Mesenchymal stem cell (in vitro differentiated cells and primary cell): ENCODE measurements around the gene TMEM170B.
A peak's percentile ranks its signal among the peaks of the same experiment; 100 is the strongest.

Experiments used
- DNase-seq: peaks from one replicate; pipeline ENCODE4 v3.0.0-alpha.2; 2013
- H2AFZ ChIP-seq: one replicate; pipeline ENCODE4 v1.6.1; 2013; ENCODE audit warnings: low read depth, mild to moderate bottlenecking, control low read depth, inconsistent platforms, low read length, moderate library complexity
- H2AK5ac ChIP-seq: 2 replicates; pipeline ENCODE4 v1.6.1; 2013; ENCODE audit warnings: low read length, moderate library complexity, mild to moderate bottlenecking, inconsistent platforms; ENCODE audit not compliant: severe bottlenecking
- H2BK120ac ChIP-seq: one replicate; pipeline ENCODE4 v1.6.1; 2013; ENCODE audit warnings: low read depth, mild to moderate bottlenecking, inconsistent platforms, low read length, moderate library complexity
- H2BK12ac ChIP-seq, 2 experiments: one replicate each; pipeline ENCODE4 v1.6.1; 2013; ENCODE audit warnings: inconsistent platforms in 2 of 2, low read length in 2 of 2, mild to moderate bottlenecking in 2 of 2, moderate library complexity in 2 of 2, control low read depth in 1 of 2
- H2BK15ac ChIP-seq: one replicate; pipeline ENCODE4 v1.6.1; 2013; ENCODE audit warnings: mild to moderate bottlenecking, low read depth, inconsistent platforms; ENCODE audit not compliant: poor library complexity, severe bottlenecking
- H2BK5ac ChIP-seq: 2 replicates; pipeline ENCODE4 v1.6.1; 2013; ENCODE audit warnings: low read depth, mild to moderate bottlenecking, low read length, control low read depth, inconsistent platforms; ENCODE audit not compliant: poor library complexity, severe bottlenecking
- H3K14ac ChIP-seq, 2 experiments: one replicate each; pipeline ENCODE4 v1.6.1; 2013; ENCODE audit warnings: inconsistent platforms in 2 of 2, low read length in 2 of 2, control low read depth in 1 of 2, mild to moderate bottlenecking in 1 of 2, moderate library complexity in 1 of 2
- H3K18ac ChIP-seq, 2 experiments: one replicate each; pipeline ENCODE4 v1.6.1; 2013; ENCODE audit warnings: inconsistent platforms in 2 of 2, low read length in 2 of 2, control low read depth in 1 of 2, low read depth in 1 of 2, mild to moderate bottlenecking in 1 of 2
- H3K23ac ChIP-seq, 2 experiments: one replicate each; pipeline ENCODE4 v1.6.1; 2013; ENCODE audit warnings: inconsistent platforms in 2 of 2, low read length in 2 of 2, mild to moderate bottlenecking in 2 of 2, moderate library complexity in 2 of 2, control low read depth in 1 of 2
- H3K27ac ChIP-seq: 2 replicates; pipeline ENCODE4 v1.5.1; 2013; ENCODE audit warnings: mild to moderate bottlenecking, moderate library complexity, low read length, control low read depth, inconsistent platforms; ENCODE audit not compliant: poor library complexity, severe bottlenecking
- H3K27me3 ChIP-seq, 2 experiments: 2 replicates each; pipeline versions ENCODE4 v1.6.1 to v1.7.0; 2013; ENCODE audit warnings: low read length in 2 of 2, mild to moderate bottlenecking in 2 of 2, moderate library complexity in 2 of 2, control low read depth in 1 of 2, inconsistent platforms in 1 of 2; ENCODE audit not compliant: control insufficient read depth in 1 of 2, insufficient read depth in 1 of 2
- H3K36me3 ChIP-seq, 2 experiments: 2 replicates each; pipeline versions ENCODE4 v1.6.1 to v1.7.0; 2013; ENCODE audit warnings: low read length in 2 of 2, control low read depth in 1 of 2, inconsistent platforms in 1 of 2, low read depth in 1 of 2, mild to moderate bottlenecking in 1 of 2; ENCODE audit not compliant: insufficient read depth in 2 of 2, control insufficient read depth in 1 of 2
- H3K4ac ChIP-seq, 2 experiments: one replicate each; pipeline ENCODE4 v1.6.1; 2013; ENCODE audit warnings: inconsistent platforms in 2 of 2, low read length in 2 of 2, mild to moderate bottlenecking in 2 of 2, moderate library complexity in 2 of 2, control low read depth in 1 of 2, low read depth in 1 of 2
- H3K4me1 ChIP-seq: 2 replicates; pipeline ENCODE4 v1.6.1; 2013; ENCODE audit warnings: low read depth, low read length, control low read depth; ENCODE audit not compliant: control insufficient read depth, insufficient read depth
- H3K4me2 ChIP-seq: 2 replicates; pipeline ENCODE4 v1.6.1; 2013; ENCODE audit warnings: low read length, mild to moderate bottlenecking, inconsistent platforms; ENCODE audit not compliant: poor library complexity, severe bottlenecking
- H3K4me3 ChIP-seq, 2 experiments: 2 replicates each; pipeline versions ENCODE4 v1.5.1 to v1.7.0; 2013; ENCODE audit warnings: low read length in 2 of 2, mild to moderate bottlenecking in 2 of 2, control low read depth in 1 of 2, low read depth in 1 of 2; ENCODE audit not compliant: insufficient read depth in 1 of 2
- H3K79me1 ChIP-seq: replicated peaks from 2 replicates; pipeline ENCODE4 v1.6.1; 2013; ENCODE audit warnings: mild to moderate bottlenecking, control low read depth, low read length, inconsistent platforms; ENCODE audit not compliant: poor library complexity, severe bottlenecking
- H3K9ac ChIP-seq: 2 replicates; pipeline ENCODE4 v1.7.0; 2013; ENCODE audit warnings: mild to moderate bottlenecking, low read length, moderate library complexity
- H3K9me3 ChIP-seq: 2 replicates; pipeline ENCODE4 v1.7.0; 2013; ENCODE audit warnings: mild to moderate bottlenecking, low read length; ENCODE audit not compliant: control insufficient read depth
- H4K8ac ChIP-seq: one replicate; pipeline ENCODE4 v1.6.1; 2013; ENCODE audit warnings: inconsistent platforms, mild to moderate bottlenecking, low read length, moderate library complexity
- H4K91ac ChIP-seq: one replicate; pipeline ENCODE4 v1.6.1; 2013; ENCODE audit warnings: mild to moderate bottlenecking, low read length, inconsistent platforms
- WGBS: methylation state at CpG from one replicate; pipeline ENCODE4 v1.1.7; 2013; ENCODE audit warnings: mixed read lengths; 5-methylcytosine and 5-hydroxymethylcytosine counted together

The TMEM170B gene

DNA sequence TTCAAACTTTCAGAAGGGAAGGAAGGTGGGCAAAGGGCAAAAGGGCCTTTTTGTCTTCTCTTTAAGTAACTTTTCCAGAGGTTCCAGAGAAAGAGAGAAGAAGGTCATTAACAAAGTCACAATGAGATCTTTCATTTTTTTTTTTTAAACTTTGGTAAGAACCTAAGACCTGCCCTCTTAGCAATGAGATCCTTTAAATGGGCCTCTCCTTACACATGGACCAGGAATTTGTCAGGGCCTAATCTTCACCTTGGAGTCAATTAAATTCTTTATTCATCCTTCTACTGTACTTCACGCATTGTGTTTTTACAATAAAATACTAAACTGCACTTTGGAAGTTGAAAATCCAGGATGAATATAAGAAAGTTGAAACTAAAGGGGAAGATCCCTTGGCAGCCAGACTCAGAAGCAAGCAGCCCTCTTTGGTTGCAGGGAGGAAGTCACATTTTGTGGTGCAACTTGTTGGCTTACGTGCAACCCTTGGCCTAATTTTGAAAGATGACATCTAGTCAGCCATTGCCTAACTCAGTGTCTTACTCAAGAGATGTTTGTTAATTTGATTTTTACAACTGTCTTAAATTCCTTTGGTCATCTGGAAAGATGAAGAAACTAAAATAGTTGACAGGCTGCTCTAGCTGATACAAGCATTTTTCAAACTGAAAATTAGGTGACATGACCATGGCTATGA is 11.9 kb upstream of the TMEM170B start:
- Histone ChIP-seq H3K14ac (no peak overlapping the region), H3K9ac (peak overlapping the region; percentile 36), H2BK120ac (no peak overlapping the region), H3K27ac (no peak overlapping the region), H3K9me3 (no peaks in the 10 kb centered on the region), H4K8ac (no peak overlapping the region), H2BK5ac (no peak overlapping the region), H3K4ac (no peak overlapping the region), H4K91ac (no peak overlapping the region), H3K4me2 (no peak overlapping the region), H3K23ac (no peak overlapping the region), H2BK15ac (no peak overlapping the region), H2BK12ac (no peak overlapping the region), H2AK5ac (no peak overlapping the region), H2AFZ (no peak overlapping the region), H3K4me3 (no peak overlapping the region), H3K36me3 (no peaks in the 10 kb centered on the region), H3K27me3 (peaks cover 0 to 8% of the 10 kb centered on the region in 2 experiments), H3K79me1 (no peaks in the 10 kb centered on the region), H3K4me1 (no peaks in the 10 kb centered on the region), H3K18ac (no peak overlapping the region)
- no CpG with 5 or more reads among the region's 2 CpGs for WGBS
- peak; percentile 74 for DNase-seq

DNA sequence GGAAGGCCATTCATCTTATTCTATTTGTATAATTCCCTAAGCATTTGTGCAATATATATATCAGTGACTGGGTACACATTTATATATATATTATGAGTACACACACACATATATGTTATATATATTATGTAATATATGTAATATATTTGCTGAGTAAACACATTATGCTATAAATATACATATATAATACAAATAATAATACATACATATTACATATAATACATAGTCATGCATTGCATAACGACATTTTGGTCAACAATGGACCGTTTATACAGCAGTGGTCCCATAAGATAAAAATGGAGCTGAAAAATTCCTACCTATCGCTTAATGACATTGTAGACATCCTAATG is 11.4 kb upstream of the TMEM170B start:
- Histone ChIP-seq H3K27ac (no peak overlapping the region), H3K4me2 (no peak overlapping the region), H2AK5ac (no peak overlapping the region), H2BK12ac (no peak overlapping the region), H2BK15ac (no peak overlapping the region), H3K4ac (no peak overlapping the region), H2BK120ac (no peak overlapping the region), H3K27me3 (peaks cover 0 to 8% of the 10 kb centered on the region in 2 experiments), H3K9ac (no peak overlapping the region), H4K8ac (no peak overlapping the region), H3K4me1 (no peaks in the 10 kb centered on the region), H3K79me1 (no peaks in the 10 kb centered on the region), H2AFZ (no peak overlapping the region), H3K9me3 (no peaks in the 10 kb centered on the region), H3K4me3 (no peak overlapping the region), H3K36me3 (no peaks in the 10 kb centered on the region), H3K23ac (no peak overlapping the region), H3K18ac (no peak overlapping the region), H4K91ac (no peak overlapping the region), H2BK5ac (no peak overlapping the region), H3K14ac (no peak overlapping the region)
- WGBS: 94% methylated on average over 3 of the region's 3 CpGs
- DNase-seq: no peak

DNA sequence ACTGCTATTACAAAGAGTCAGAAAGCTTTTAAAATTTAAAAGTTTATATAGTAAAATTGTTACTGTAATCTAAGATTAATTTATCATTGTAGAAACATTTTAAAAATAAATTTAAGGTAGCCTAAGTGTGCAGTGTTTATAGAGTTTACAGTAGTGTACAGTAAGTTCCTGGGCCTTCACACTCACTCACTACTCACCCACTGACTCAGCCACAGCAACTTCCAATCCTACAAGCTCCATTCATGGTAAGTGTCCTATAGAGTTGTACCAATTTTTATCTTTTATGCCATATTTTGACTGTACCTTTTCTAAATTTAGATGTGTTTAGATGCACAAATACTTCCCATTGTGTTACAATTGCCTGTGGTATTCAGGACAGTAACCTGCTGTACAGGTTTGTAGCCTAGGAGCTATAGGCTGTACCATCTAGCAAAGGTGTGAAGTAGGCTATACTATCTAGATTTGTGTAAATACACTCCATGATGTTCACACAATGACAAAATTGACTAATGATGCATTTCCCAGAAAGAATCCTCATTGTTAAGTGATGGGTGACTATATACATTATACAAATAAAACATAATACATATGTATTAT is 10.2 kb upstream of the TMEM170B start:
- no peaks in the 10 kb centered on the region for H3K79me1 ChIP-seq
- H3K4me3 ChIP-seq: no peak overlapping the region
- no peak overlapping the region for H2AK5ac ChIP-seq

DNA sequence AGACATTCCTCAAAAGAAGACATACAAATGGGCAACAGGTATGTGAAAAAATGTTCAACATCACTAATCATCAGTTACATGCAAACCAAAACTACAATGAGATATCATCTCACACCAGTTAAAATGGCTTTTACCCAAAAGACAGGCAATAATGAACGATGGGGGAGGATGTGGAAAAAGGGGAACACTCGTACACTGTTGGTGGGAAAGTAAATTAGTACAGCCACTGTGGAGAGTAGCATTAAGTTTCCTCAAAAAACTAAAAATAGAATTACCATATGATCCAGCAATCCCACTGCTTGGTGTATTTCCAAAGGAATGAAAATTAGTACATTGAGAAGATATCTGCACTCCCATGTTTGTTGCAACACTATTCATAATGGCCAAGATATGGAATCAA is 8.6 kb upstream of the TMEM170B start:
- Histone ChIP-seq H4K8ac (no peak overlapping the region), H3K14ac (no peak overlapping the region), H3K36me3 (no peaks in the 10 kb centered on the region), H3K4me1 (no peaks in the 10 kb centered on the region), H3K27ac (no peak overlapping the region), H2AFZ (no peak overlapping the region), H4K91ac (no peak overlapping the region), H3K4me3 (no peak overlapping the region), H3K18ac (no peak overlapping the region), H3K23ac (no peak overlapping the region), H2AK5ac (no peak overlapping the region), H3K27me3 (peaks cover 0 to 3% of the 10 kb centered on the region in 2 experiments), H3K4ac (no peak overlapping the region), H3K79me1 (no peaks in the 10 kb centered on the region), H2BK120ac (no peak overlapping the region), H2BK12ac (no peak overlapping the region), H3K9ac (no peak overlapping the region), H2BK15ac (no peak overlapping the region), H2BK5ac (no peak overlapping the region), H3K9me3 (no peaks in the 10 kb centered on the region), H3K4me2 (no peak overlapping the region)
- DNase-seq: no peak
- no CpG with 5 or more reads among the region's 2 CpGs for WGBS

More for the DNA sequence above, 10.2 kb upstream of the TMEM170B start:
- Histone ChIP-seq H3K27ac (no peak overlapping the region), H3K4me1 (no peaks in the 10 kb centered on the region), H3K4ac (no peak overlapping the region), H2BK5ac (no peak overlapping the region), H3K23ac (no peak overlapping the region), H2BK12ac (no peak overlapping the region), H3K9ac (no peak overlapping the region), H2BK15ac (no peak overlapping the region), H2BK120ac (no peak overlapping the region), H3K36me3 (no peaks in the 10 kb centered on the region), H4K91ac (no peak overlapping the region), H3K4me2 (no peak overlapping the region), H3K14ac (no peak overlapping the region), H3K18ac (no peak overlapping the region), H4K8ac (no peak overlapping the region), H3K27me3 (peaks cover 0 to 11% of the 10 kb centered on the region in 2 experiments), H2AFZ (no peak overlapping the region), H3K9me3 (no peaks in the 10 kb centered on the region)
- DNase-seq: no peak
